K562 (cell line): ENCODE results near the gene SEC14L1. TPM values are rescaled to one million over a fixed set of nuclear protein-coding genes. Genes with fewer than 3 reads are reported as not detected.

Source experiments
- ATAC-seq: fragments of 200-7000 bp; cut with Tn5 transposase; 3 replicates; pipeline ENCODE4 v1.9.1; 2020; ENCODE audit warnings: moderate library complexity
- BruUV-seq: library from RNA; stranded (reverse); fragments of 400-500 nt; replicated peaks from 2 replicates; lab custom pipeline; 2021; lab: Mats Ljungman, UMichigan
- CTCF ChIA-PET: fragments of 300-600 bp; formaldehyde crosslinking; extraction: SDS; loops from one replicate; lab custom pipeline; 2021; ENCODE audit warnings: low intra/inter-chr PET ratio; lab: Yijun Ruan, JAX
- POLR2A ChIA-PET: fragments of 300-600, 350-650 bp; sonication (Branson Sonifier 250); formaldehyde crosslinking; extraction: SDS; loops from one replicate; lab custom pipeline; 2021; ENCODE audit warnings: antibody characterized with exemption, inconsistent platforms; lab: Yijun Ruan, JAX
- DNase-seq, 4 experiments: peaks; one replicate each; pipeline versions ENCODE4 v3.0.0 to v3.0.0-alpha.2; 2011 to 2018; ENCODE audit warnings: low spot score in 3 of 4, mixed read lengths in 3 of 4; ENCODE audit errors: extremely low read depth in 1 of 4
- FAIRE-seq: peaks from 2 replicates; lab custom pipeline; 2011; peaks lifted over from hg19 to GRCh38; lab: Jason Lieb, UNC
- H2AFZ ChIP-seq: 2 replicates; pipeline ENCODE4 v1.6.0; 2011; ENCODE audit warnings: low read depth, low read length, control low read depth, inconsistent platforms
- H3K27ac ChIP-seq: fragments of 200-600 bp; 3 replicates; pipeline ENCODE4 v1.8.0; 2011; ENCODE audit warnings: low read depth, mild to moderate bottlenecking, control low read depth, inconsistent platforms, low read length, moderate library complexity, mixed read lengths; ENCODE audit errors: extremely low read depth
- H3K27me3 ChIP-seq, 2 experiments: fragments of 300-600 bp in 1 of 2; 2 replicates in 1 of 2; 3 replicates in 1 of 2; pipeline versions ENCODE4 v1.6.0 to v1.8.0; 2011; ENCODE audit warnings: inconsistent platforms in 2 of 2, low read length in 2 of 2, mild to moderate bottlenecking in 1 of 2, mixed read lengths in 1 of 2, moderate library complexity in 1 of 2; ENCODE audit not compliant: control insufficient read depth in 2 of 2, insufficient read depth in 2 of 2
- H3K36me3 ChIP-seq: fragments of 300-600 bp; 3 replicates; pipeline ENCODE4 v1.8.0; 2011; ENCODE audit warnings: mild to moderate bottlenecking, low read length, inconsistent platforms; ENCODE audit not compliant: control insufficient read depth, insufficient read depth
- H3K4me1 ChIP-seq, 2 experiments: fragments of 200-600 bp in 1 of 2; replicated peaks in 1 of 2; 2 replicates in 1 of 2; 3 replicates in 1 of 2; pipeline versions ENCODE4 v1.5.1 to v1.8.0; 2011; ENCODE audit warnings: inconsistent platforms in 2 of 2, low read length in 2 of 2, mild to moderate bottlenecking in 1 of 2, mixed read lengths in 1 of 2, moderate library complexity in 1 of 2; ENCODE audit not compliant: control insufficient read depth in 2 of 2, insufficient read depth in 2 of 2
- H3K4me2 ChIP-seq: 2 replicates; pipeline ENCODE4 v1.6.1; 2011; ENCODE audit warnings: low read length, control low read depth, inconsistent platforms, mixed read lengths; ENCODE audit not compliant: insufficient read depth
- H3K4me3 ChIP-seq: fragments of 200-600 bp; sonication (generic), shearing (Covaris generic); 2 replicates; pipeline ENCODE4 v1.5.1; 2016; ENCODE audit warnings: control low read depth, inconsistent platforms
- H3K79me2 ChIP-seq: fragments of 200-600 bp; 3 replicates; pipeline ENCODE4 v1.8.0; 2011; ENCODE audit warnings: low read length, inconsistent platforms; ENCODE audit not compliant: control insufficient read depth, insufficient read depth
- H3K9ac ChIP-seq, 2 experiments: 2 replicates each; pipeline versions ENCODE4 v1.6.0 to v1.6.1; 2011; ENCODE audit warnings: low read depth in 2 of 2, low read length in 2 of 2, control low read depth in 1 of 2, inconsistent platforms in 1 of 2, mild to moderate bottlenecking in 1 of 2, mixed read lengths in 1 of 2; ENCODE audit not compliant: insufficient read depth in 1 of 2
- H3K9me1 ChIP-seq: one replicate; pipeline ENCODE4 v1.6.0; 2011; ENCODE audit warnings: inconsistent platforms, mild to moderate bottlenecking, low read length, moderate library complexity; ENCODE audit not compliant: control insufficient read depth, insufficient read depth
- H3K9me3 ChIP-seq: replicated peaks from 2 replicates; pipeline ENCODE4 v1.5.1; 2011; ENCODE audit warnings: low read depth, low read length, inconsistent platforms; ENCODE audit not compliant: control insufficient read depth, insufficient read depth
- H4K20me1 ChIP-seq: replicated peaks from 2 replicates; pipeline ENCODE4 v1.6.1; 2011; ENCODE audit warnings: low read length, inconsistent platforms, mixed read lengths; ENCODE audit not compliant: control insufficient read depth, insufficient read depth
- ARNT ChIP-seq, 2 experiments: fragments of 450-650 bp; IDR thresholded peaks; 2 replicates each; pipeline ENCODE4 v1.6.1; 2016; ENCODE audit warnings: mild to moderate bottlenecking in 1 of 2
- BRD4 ChIP-seq: fragments of 200-600 bp; sonication (generic); IDR thresholded peaks from 2 replicates; pipeline ENCODE4 v1.6.1; 2017; ENCODE audit warnings: inconsistent platforms
- HES1 ChIP-seq: fragments of 450-650 bp; IDR thresholded peaks from 2 replicates; pipeline ENCODE4 v1.6.1; 2016; ENCODE audit warnings: low read depth, mild to moderate bottlenecking, moderate library complexity
- HMBOX1 ChIP-seq: sonication (generic); IDR thresholded peaks from 2 replicates; pipeline ENCODE4 v1.6.1; 2016
- HNRNPH1 ChIP-seq: fragments of 200-400 bp; formaldehyde crosslinking; optimal IDR thresholded peaks from 2 replicates; pipeline ENCODE3; 2017; ENCODE audit warnings: low read depth, mild to moderate bottlenecking, low read length, moderate library complexity
- ILF3 ChIP-seq: fragments of 450-650 bp; IDR thresholded peaks from 2 replicates; pipeline ENCODE4 v1.6.1; 2018; ENCODE audit warnings: antibody characterized with exemption, mild to moderate bottlenecking, moderate library complexity, borderline replicate concordance
- KDM4B ChIP-seq, 2 experiments: fragments of 450-650 bp in 1 of 2; sonication (generic) in 1 of 2; IDR thresholded peaks; 2 replicates each; pipeline ENCODE4 v1.6.1; 2016 to 2017; ENCODE audit warnings: borderline replicate concordance in 2 of 2, antibody characterized with exemption in 1 of 2, low read depth in 1 of 2, mild to moderate bottlenecking in 1 of 2
- MIER1 ChIP-seq: fragments of 450-650 bp; IDR thresholded peaks from 2 replicates; pipeline ENCODE4 v1.6.1; 2016; ENCODE audit warnings: antibody characterized with exemption, mild to moderate bottlenecking, low read depth
- NR3C1 ChIP-seq: sonication (generic); formaldehyde crosslinking; IDR thresholded peaks from 2 replicates; pipeline ENCODE4 v1.8.1; 2022; ENCODE audit warnings: missing genetic modification reagents
- PKNOX1 ChIP-seq: fragments of 450-650 bp; IDR thresholded peaks from 2 replicates; pipeline ENCODE4 v1.6.1; 2016
- PRMT5 ChIP-seq: sonication (generic); formaldehyde crosslinking; IDR thresholded peaks from 2 replicates; pipeline ENCODE4 v1.5.0; 2020; ENCODE audit warnings: missing genetic modification reagents
- RBM17 ChIP-seq: fragments of 200-400 bp; formaldehyde crosslinking; IDR thresholded peaks from 2 replicates; pipeline ENCODE4 v1.6.1; 2017; ENCODE audit warnings: low read depth, mild to moderate bottlenecking, low read length, borderline replicate concordance
- SMARCC2 ChIP-seq: fragments of 450-650 bp; IDR thresholded peaks from 2 replicates; pipeline ENCODE4 v1.6.1; 2017; ENCODE audit warnings: antibody characterized with exemption, moderate library complexity, mild to moderate bottlenecking, low read depth
- ZNF445 ChIP-seq: fragments of 250-450 bp; sonication (Bioruptor Pico); IDR thresholded peaks from 2 replicates; pipeline ENCODE4 v1.4.0; 2020; ENCODE audit warnings: low read depth, mild to moderate bottlenecking, moderate library complexity
- ZNF740 ChIP-seq, 3 experiments: fragments of 200-800 bp in 1 of 3; sonication (Bioruptor generic) in 1 of 3; sonication (generic) in 1 of 3; formaldehyde crosslinking in 1 of 3; IDR thresholded peaks; 2 replicates each; pipeline versions ENCODE4 v1.6.1 to v1.8.0; 2016 to 2022; ENCODE audit warnings: mild to moderate bottlenecking in 2 of 3, missing compliant biosample characterization in 2 of 3, missing genetic modification characterization in 2 of 3, missing genetic modification reagents in 1 of 3
- WGBS: fragments of 100-300 bp; shearing (Covaris generic); methylation state at CpG from one replicate; pipeline ENCODE4 v1.1.6; 2016; ENCODE audit warnings: low coverage, mixed read lengths; ENCODE audit not compliant: insufficient coverage; ENCODE audit errors: missing lambda C conversion rate; 5-methylcytosine and 5-hydroxymethylcytosine counted together
- in situ Hi-C: fragments of 300-500 bp; cut with MboI; formaldehyde crosslinking; loops from 4 replicates; pipeline ENCODE4 v1.15.0; 2018; ENCODE audit warnings: inconsistent platforms, mixed read lengths
- intact Hi-C: fragments of 100-400 bp; cut with micrococcal nuclease; formaldehyde crosslinking; loops from 2 replicates; pipeline ENCODE4 v1.14.2; 2022
- polyA plus RNA-seq, 8 experiments: library from polyadenylated mRNA; depleted of rRNA in 4 of 8; stranded (reverse) in 5 of 8; unstranded in 3 of 8; fragments of >200 nt; fragmentation: Nextera tagmentation in 2 of 8; fragmentation: Illumina TruSeq in 1 of 8; extraction: Ambion mirVana in 2 of 8; extraction: Trizol in 1 of 8; gene quantifications; 2 replicates each; pipeline versions ENCODE4 v1.2.1 to v1.2.3, GENCODE V29; 2011 to 2014; ENCODE audit warnings: inconsistent platforms in 1 of 8, missing spikeins in 1 of 8
- total RNA-seq, 7 experiments: library from RNA; depleted of rRNA in 6 of 7; stranded (reverse); fragments of >200 nt in 6 of 7; fragmentation: Illumina TruSeq in 2 of 7; extraction: Trizol in 2 of 7; gene quantifications; 2 replicates each; pipeline versions ENCODE4 v1.2.1 to v1.2.3, GENCODE V29; 2011 to 2021; ENCODE audit warnings: low replicate concordance in 1 of 7
- TF ChIP-seq, protein P1 (sequence below): sonication (generic); formaldehyde crosslinking; IDR thresholded peaks from 2 replicates; pipeline ENCODE4 v1.8.1; 2022; ENCODE audit warnings: missing genetic modification reagents

SEC14L1 gene
- total and polyA plus RNA-seq, 9 of the 15 experiments (the other 6 are each of a cell fraction or from before 2014, with no cell fraction given) = 3.1 to 39.7 (median 15.2) TPM

GRCh38 chr17:77105706-77106105 lies 35.1 kb upstream of the SEC14L1 start (continued):
- no peak for TF ChIP-seq ILF3
- TF ChIP-seq PKNOX1 = no peak
- no peak for TF ChIP-seq PRMT5 (CRISPR knock-in tag)
- no peak for TF ChIP-seq ARNT (IDR thresholded peaks at IDR 0.05)
- no peak for TF ChIP-seq ZNF740 (CRISPR knock-in tag; IDR thresholded peaks at IDR 0.05)
- TF ChIP-seq ZNF740 (tag; IDR thresholded peaks at IDR 0.05) = no peak
- TF ChIP-seq SMARCC2 = no peak
- TF ChIP-seq NR3C1 (CRISPR knock-in tag) = no peak

GRCh38 chr17:77106874-77107358 lies 33.9 kb upstream of the SEC14L1 start:
- H3K9ac ChIP-seq = no peak overlapping the region
- BruUV-seq = no TSS peak
- no peaks in the 10 kb centered on the region for H3K9me3 ChIP-seq
- no peak for ATAC-seq
- H4K20me1 ChIP-seq = no peaks in the 10 kb centered on the region
- no peak overlapping the region for H3K4me3 ChIP-seq
- no peaks in the 10 kb centered on the region for H3K36me3 ChIP-seq
- in situ Hi-C loops (no loop called here), intact Hi-C loops (no loop called here)
- no peak overlapping the region for H3K4me2 ChIP-seq
- CTCF ChIA-PET = no interaction called here
- H3K79me2 ChIP-seq = no peaks in the 10 kb centered on the region
- POLR2A ChIA-PET = interaction anchor here (0.7 kb wide), 1 partner anchor 118 kb away, joined by 3 read pairs; no protein-coding TSS in a partner anchor
- no peak overlapping the region for H3K27ac ChIP-seq
- 85% methylated on average over 8 of the region's 8 CpGs for WGBS
- no peak overlapping the region for H2AFZ ChIP-seq
- peaks cover 18 to 35% of the 10 kb centered on the region in 2 experiments for H3K4me1 ChIP-seq
- H3K27me3 ChIP-seq = no peaks in the 10 kb centered on the region
- FAIRE-seq = no peak
- DNase-seq = no peak
- no peaks in the 10 kb centered on the region for H3K9me1 ChIP-seq
- TF ChIP-seq HNRNPH1 (no peak), HMBOX1 (no peak), HES1 (no peak), KDM4B (IDR thresholded peaks at IDR 0.05; ENCODE audit: borderline replicate concordance in 2 of 2, low read depth in 1 of 2) (no peak), RBM17 (no peak), ZNF445 (no peak), MIER1 (no peak), BRD4 (no peak)
- TF ChIP-seq, protein P1, sequence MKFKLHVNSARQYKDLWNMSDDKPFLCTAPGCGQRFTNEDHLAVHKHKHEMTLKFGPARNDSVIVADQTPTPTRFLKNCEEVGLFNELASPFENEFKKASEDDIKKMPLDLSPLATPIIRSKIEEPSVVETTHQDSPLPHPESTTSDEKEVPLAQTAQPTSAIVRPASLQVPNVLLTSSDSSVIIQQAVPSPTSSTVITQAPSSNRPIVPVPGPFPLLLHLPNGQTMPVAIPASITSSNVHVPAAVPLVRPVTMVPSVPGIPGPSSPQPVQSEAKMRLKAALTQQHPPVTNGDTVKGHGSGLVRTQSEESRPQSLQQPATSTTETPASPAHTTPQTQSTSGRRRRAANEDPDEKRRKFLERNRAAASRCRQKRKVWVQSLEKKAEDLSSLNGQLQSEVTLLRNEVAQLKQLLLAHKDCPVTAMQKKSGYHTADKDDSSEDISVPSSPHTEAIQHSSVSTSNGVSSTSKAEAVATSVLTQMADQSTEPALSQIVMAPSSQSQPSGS (CRISPR knock-in tag) = no peak
